Measurements from ENCODE around the gene NBAS. TPM values are rescaled to one million over a fixed set of nuclear protein-coding genes. Genes with fewer than 3 reads are reported as not detected.

Gene NBAS
- total and polyA plus RNA-seq, 10 of the 15 experiments (the other 5 are each of a cell fraction or from before 2014, with no cell fraction given), result 4.3 to 32.7 (median 20.8) TPM

DNA sequence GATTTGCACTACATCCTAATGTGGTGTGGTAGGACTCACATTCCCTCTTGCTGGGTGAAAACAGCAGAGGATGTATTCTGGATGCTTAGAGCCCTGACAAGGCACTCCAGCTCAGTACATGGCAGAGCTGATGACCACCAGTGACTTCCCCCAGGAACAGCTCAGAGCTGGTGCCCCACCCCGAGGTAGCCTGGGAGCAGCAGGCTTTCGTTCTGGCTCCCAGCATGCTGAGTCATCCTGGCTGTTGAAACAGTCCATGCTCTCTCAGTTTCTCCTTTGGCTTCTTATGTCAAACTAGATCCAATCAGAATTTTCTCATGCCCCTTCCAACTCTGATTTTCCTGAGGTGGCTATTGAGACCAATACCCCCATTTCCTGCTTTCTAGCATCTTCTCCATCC is 438.2 kb downstream of the NBAS start (continued):
- TF ChIP-seq DPF2 (IDR thresholded peaks at IDR 0.05) (no peak), RFX5 (IDR thresholded peaks at IDR 0.05; ENCODE audit: low read depth, low read length) (no peak)

DNA sequence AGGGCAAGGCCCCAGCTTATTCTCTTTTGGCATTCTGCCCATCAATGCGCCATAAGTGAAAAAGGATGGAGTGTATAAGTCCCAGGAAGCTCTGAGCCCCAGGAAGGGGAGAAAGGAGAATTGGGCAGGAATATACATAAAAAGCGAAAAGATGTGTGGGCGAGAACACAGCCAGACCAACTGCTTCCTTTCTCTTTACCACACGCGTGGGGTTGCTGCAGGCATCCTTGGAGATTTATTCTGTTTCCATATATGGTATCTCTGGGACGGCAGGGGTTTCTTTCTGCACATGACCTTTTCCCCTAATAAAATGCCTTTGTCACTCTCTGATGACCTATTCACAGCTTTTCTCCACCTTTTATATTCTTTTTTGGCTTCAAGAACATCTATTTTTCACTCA is 440.5 kb downstream of the NBAS start:
- Histone ChIP-seq H3K79me2 (ENCODE audit: control insufficient read depth, insufficient read depth, low read length) (no peaks in the 10 kb centered on the region), H3K4me2 (ENCODE audit: control insufficient read depth, insufficient read depth) (no peak overlapping the region), H3K27ac (ENCODE audit: control insufficient read depth, insufficient read depth) (no peak overlapping the region), H3K4me1 (ENCODE audit: control insufficient read depth, insufficient read depth, low read length) (no peaks in the 10 kb centered on the region), H3K4me3 (no peak overlapping the region), H2AFZ (ENCODE audit: control insufficient read depth, low read depth, low read length) (no peak overlapping the region), H3K27me3 (replicated peaks in 1 of 2; ENCODE audit: control insufficient read depth in 2 of 2, insufficient read depth in 2 of 2, low read length in 1 of 2) (no peaks in the 10 kb centered on the region), H3K36me3 (ENCODE audit: control insufficient read depth in 2 of 2, insufficient read depth in 2 of 2, low read length in 1 of 2) (no peaks in the 10 kb centered on the region), H3K9me3 (replicated peaks; ENCODE audit: control insufficient read depth, insufficient read depth, low read length) (no peaks in the 10 kb centered on the region), H4K20me1 (ENCODE audit: control insufficient read depth, insufficient read depth) (no peaks in the 10 kb centered on the region), H3K9ac (ENCODE audit: control insufficient read depth, insufficient read depth, low read length) (no peak overlapping the region)
- ChIA-PET SMC1A (ENCODE audit: uncharacterized antibody, unreplicated experiment) (no interaction called here), CTCF (no interaction called here), RAD21 (ENCODE audit: unreplicated experiment) (no interaction called here), POLR2A (no interaction called here)
- intact Hi-C loops (cut with micrococcal nuclease; ENCODE audit: unreplicated experiment) (no loop called here), in situ Hi-C loops (cut with MboI) (no loop called here)
- FAIRE-seq (no peak), ATAC-seq (no peak), DNase-seq (ENCODE audit: low read depth, low spot score) (no peak)
- BruUV-seq (replicated peaks), result no TSS peak
- 36% methylated on average over 6 of the region's 6 CpGs for WGBS (ENCODE audit: insufficient coverage, insufficient replicate concordance, low lambda C conversion rate, missing lambda C conversion rate)
- TF ChIP-seq, protein P1, sequence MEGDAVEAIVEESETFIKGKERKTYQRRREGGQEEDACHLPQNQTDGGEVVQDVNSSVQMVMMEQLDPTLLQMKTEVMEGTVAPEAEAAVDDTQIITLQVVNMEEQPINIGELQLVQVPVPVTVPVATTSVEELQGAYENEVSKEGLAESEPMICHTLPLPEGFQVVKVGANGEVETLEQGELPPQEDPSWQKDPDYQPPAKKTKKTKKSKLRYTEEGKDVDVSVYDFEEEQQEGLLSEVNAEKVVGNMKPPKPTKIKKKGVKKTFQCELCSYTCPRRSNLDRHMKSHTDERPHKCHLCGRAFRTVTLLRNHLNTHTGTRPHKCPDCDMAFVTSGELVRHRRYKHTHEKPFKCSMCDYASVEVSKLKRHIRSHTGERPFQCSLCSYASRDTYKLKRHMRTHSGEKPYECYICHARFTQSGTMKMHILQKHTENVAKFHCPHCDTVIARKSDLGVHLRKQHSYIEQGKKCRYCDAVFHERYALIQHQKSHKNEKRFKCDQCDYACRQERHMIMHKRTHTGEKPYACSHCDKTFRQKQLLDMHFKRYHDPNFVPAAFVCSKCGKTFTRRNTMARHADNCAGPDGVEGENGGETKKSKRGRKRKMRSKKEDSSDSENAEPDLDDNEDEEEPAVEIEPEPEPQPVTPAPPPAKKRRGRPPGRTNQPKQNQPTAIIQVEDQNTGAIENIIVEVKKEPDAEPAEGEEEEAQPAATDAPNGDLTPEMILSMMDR (IDR thresholded peaks at IDR 0.05 in 2 of 3, conservative IDR thresholded peaks at IDR 0.05 in 1 of 3; ENCODE audit: control insufficient read depth in 2 of 3, extremely low read depth in 1 of 3, insufficient read depth in 1 of 3, low read depth in 3 of 3, low read length in 3 of 3), result no peak
- TF ChIP-seq IKZF1 (conservative IDR thresholded peaks at IDR 0.05) (no peak), HDAC6 (IDR thresholded peaks at IDR 0.05; ENCODE audit: unreplicated experiment) (no peak), NRF1 (conservative IDR thresholded peaks at IDR 0.05; ENCODE audit: low read depth, low read length) (no peak), TCF3 (IDR thresholded peaks at IDR 0.05; ENCODE audit: borderline replicate concordance, insufficient read depth, low read depth, low read length) (no peak), POLR2AphosphoS2 (IDR thresholded peaks at IDR 0.05; ENCODE audit: low read depth, low read length) (no peak), CREM (IDR thresholded peaks at IDR 0.05; ENCODE audit: low read depth) (no peak), NFIC (IDR thresholded peaks at IDR 0.05; ENCODE audit: low read depth, low read length) (no peak), JUNB (IDR thresholded peaks at IDR 0.05) (no peak), RFX5 (IDR thresholded peaks at IDR 0.05; ENCODE audit: low read depth, low read length) (no peak), STAT3 (IDR thresholded peaks at IDR 0.05; ENCODE audit: low read depth, low read length) (no peak), POLR2AphosphoS5 (IDR thresholded peaks at IDR 0.05; ENCODE audit: low read length) (no peak), PAX8 (IDR thresholded peaks at IDR 0.05) (no peak), SKIL (IDR thresholded peaks at IDR 0.05; ENCODE audit: low read depth, poor library complexity, severe bottlenecking) (no peak), PML (IDR thresholded peaks at IDR 0.05; ENCODE audit: low read length) (no peak), NKRF (conservative IDR thresholded peaks at IDR 0.05) (no peak), DPF2 (IDR thresholded peaks at IDR 0.05) (no peak)

Data from GM12878 (cell line).